Lung (tissue), 12 donors: Measurements from ENCODE around the gene PRPF6. TPM values are rescaled to one million over a fixed set of nuclear protein-coding genes. Genes with fewer than 3 reads are reported as not detected.

Source experiments
- ATAC-seq: fragments of 200-7000 bp; cut with Tn5 transposase; one replicate; pipeline ENCODE4 v1.9.1; 2020; ENCODE audit warnings: moderate number of reproducible peaks; ENCODE audit not compliant: insufficient read depth, low FRiP score
- DNase-seq, 3 donors: peaks; one replicate each; pipeline ENCODE4 v3.0.0-alpha.2; 2013 to 2017
- H3K27ac ChIP-seq, 2 donors: one replicate each; pipeline ENCODE4 v1.5.1; 2013; ENCODE audit warnings: mild to moderate bottlenecking in 2 of 2, moderate library complexity in 2 of 2, control low read depth in 1 of 2, inconsistent platforms in 1 of 2, low read depth in 1 of 2, low read length in 1 of 2
- H3K27me3 ChIP-seq, 3 donors: one replicate each; pipeline ENCODE4 v1.5.1; 2013; ENCODE audit warnings: low read length in 2 of 3; ENCODE audit not compliant: control insufficient read depth in 3 of 3, insufficient read depth in 3 of 3
- H3K36me3 ChIP-seq, 4 donors: one replicate each; pipeline ENCODE4 v1.5.1; 2013; ENCODE audit warnings: low read length in 4 of 4, mild to moderate bottlenecking in 1 of 4, moderate library complexity in 1 of 4; ENCODE audit not compliant: control insufficient read depth in 4 of 4, insufficient read depth in 4 of 4
- H3K4me1 ChIP-seq, 5 donors: one replicate each; pipeline ENCODE4 v1.5.1; 2013; ENCODE audit warnings: low read length in 5 of 5, mild to moderate bottlenecking in 2 of 5, moderate library complexity in 1 of 5; ENCODE audit not compliant: control insufficient read depth in 5 of 5, insufficient read depth in 5 of 5
- H3K4me3 ChIP-seq: one replicate; pipeline ENCODE4 v1.5.1; 2013; ENCODE audit warnings: mild to moderate bottlenecking, control low read depth, moderate library complexity
- H3K9ac ChIP-seq, 2 donors: one replicate each; pipeline ENCODE4 v1.5.1; 2013; ENCODE audit warnings: low read length in 2 of 2, control low read depth in 1 of 2; ENCODE audit not compliant: insufficient read depth in 1 of 2
- H3K9me3 ChIP-seq, 4 donors: one replicate each; pipeline ENCODE4 v1.5.1; 2013; ENCODE audit warnings: low read length in 3 of 4, mild to moderate bottlenecking in 1 of 4, moderate library complexity in 1 of 4; ENCODE audit not compliant: control insufficient read depth in 4 of 4, insufficient read depth in 3 of 4
- WGBS, 2 donors: extraction: QIAGEN DNeasy Blood & Tissue Kit; methylation state at CpG; one replicate each; pipeline ENCODE4 v1.1.7; 2013; 5-methylcytosine and 5-hydroxymethylcytosine counted together
- polyA plus RNA-seq, 2 donors: library from polyadenylated mRNA; stranded (reverse); fragments of 200-250 nt; gene quantifications; one replicate each; pipeline ENCODE4 v1.2.1, GENCODE V29; 2013
- total RNA-seq, 2 donors: library from RNA; depleted of rRNA in 1 of 2; stranded (reverse); fragments of >200 nt in 1 of 2; gene quantifications; one replicate each; pipeline ENCODE4 v1.2.1, GENCODE V29; 2014 to 2021
- TF ChIP-seq, protein P1 (sequence below): IDR thresholded peaks from 2 replicates; pipeline ENCODE4 v1.5.1; 2012; ENCODE audit warnings: mild to moderate bottlenecking; ENCODE audit errors: control extremely low read depth, extremely low read depth
- donor health status: control.
- donor health status: control.
- donor health status: Bipolar disorder and iron deficiency.
- donor health status: healthy.
- donor health status: DM: yes; HTN: yes; CAD: no.

PRPF6 gene
- total and polyA plus RNA-seq, 4 donors = 43.6 to 65.0 (median 54.2) TPM

DNA sequence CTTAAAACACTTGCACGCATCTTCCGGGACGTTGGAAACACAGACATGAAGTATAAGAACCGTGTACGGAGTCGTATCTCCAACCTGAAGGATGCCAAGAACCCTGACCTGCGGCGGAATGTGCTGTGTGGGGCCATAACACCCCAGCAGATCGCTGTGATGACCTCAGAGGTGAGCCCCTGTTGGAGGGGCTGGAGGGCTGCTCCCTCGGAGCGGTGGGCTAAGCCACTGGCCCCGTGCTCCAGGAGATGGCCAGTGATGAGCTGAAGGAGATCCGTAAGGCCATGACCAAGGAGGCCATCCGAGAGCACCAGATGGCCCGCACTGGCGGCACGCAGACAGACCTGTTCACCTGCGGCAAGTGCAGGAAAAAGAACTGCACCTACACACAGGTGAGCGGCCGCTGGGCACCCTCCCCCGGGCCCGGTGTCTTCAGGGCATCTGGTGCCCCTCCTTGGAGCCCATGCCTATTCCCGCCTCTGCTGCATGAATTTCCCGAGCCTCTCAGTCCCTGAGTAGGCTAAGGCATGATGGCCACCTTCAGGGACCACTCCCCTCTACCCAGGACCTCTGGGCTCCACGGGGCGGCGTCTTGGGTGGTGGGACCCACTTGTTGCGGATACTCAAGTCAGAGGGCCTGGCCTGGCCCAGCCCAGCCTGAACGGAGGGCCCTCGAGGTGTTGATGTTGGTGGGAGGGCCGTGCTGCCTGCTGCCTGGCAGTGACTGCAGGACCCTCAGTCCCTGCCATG lies 89.5 kb downstream of the PRPF6 start:
- no peak for DNase-seq
- Histone ChIP-seq H3K4me1 (peaks cover 0 to 5% (median 0%) of the 10 kb centered on the region in 5 donors), H3K4me3 (no peak overlapping the region), H3K27ac (no peak overlapping the region), H3K36me3 (peaks cover 0 to 35% (median 14%) of the 10 kb centered on the region in 4 donors), H3K9me3 (no peaks in the 10 kb centered on the region), H3K27me3 (no peaks in the 10 kb centered on the region), H3K9ac (no peak overlapping the region)
- WGBS, 2 donors = 94% methylated on average over 31 of the region's 31 CpGs
- TF ChIP-seq, protein P1, sequence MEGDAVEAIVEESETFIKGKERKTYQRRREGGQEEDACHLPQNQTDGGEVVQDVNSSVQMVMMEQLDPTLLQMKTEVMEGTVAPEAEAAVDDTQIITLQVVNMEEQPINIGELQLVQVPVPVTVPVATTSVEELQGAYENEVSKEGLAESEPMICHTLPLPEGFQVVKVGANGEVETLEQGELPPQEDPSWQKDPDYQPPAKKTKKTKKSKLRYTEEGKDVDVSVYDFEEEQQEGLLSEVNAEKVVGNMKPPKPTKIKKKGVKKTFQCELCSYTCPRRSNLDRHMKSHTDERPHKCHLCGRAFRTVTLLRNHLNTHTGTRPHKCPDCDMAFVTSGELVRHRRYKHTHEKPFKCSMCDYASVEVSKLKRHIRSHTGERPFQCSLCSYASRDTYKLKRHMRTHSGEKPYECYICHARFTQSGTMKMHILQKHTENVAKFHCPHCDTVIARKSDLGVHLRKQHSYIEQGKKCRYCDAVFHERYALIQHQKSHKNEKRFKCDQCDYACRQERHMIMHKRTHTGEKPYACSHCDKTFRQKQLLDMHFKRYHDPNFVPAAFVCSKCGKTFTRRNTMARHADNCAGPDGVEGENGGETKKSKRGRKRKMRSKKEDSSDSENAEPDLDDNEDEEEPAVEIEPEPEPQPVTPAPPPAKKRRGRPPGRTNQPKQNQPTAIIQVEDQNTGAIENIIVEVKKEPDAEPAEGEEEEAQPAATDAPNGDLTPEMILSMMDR = no peak
- no peak for ATAC-seq

DNA sequence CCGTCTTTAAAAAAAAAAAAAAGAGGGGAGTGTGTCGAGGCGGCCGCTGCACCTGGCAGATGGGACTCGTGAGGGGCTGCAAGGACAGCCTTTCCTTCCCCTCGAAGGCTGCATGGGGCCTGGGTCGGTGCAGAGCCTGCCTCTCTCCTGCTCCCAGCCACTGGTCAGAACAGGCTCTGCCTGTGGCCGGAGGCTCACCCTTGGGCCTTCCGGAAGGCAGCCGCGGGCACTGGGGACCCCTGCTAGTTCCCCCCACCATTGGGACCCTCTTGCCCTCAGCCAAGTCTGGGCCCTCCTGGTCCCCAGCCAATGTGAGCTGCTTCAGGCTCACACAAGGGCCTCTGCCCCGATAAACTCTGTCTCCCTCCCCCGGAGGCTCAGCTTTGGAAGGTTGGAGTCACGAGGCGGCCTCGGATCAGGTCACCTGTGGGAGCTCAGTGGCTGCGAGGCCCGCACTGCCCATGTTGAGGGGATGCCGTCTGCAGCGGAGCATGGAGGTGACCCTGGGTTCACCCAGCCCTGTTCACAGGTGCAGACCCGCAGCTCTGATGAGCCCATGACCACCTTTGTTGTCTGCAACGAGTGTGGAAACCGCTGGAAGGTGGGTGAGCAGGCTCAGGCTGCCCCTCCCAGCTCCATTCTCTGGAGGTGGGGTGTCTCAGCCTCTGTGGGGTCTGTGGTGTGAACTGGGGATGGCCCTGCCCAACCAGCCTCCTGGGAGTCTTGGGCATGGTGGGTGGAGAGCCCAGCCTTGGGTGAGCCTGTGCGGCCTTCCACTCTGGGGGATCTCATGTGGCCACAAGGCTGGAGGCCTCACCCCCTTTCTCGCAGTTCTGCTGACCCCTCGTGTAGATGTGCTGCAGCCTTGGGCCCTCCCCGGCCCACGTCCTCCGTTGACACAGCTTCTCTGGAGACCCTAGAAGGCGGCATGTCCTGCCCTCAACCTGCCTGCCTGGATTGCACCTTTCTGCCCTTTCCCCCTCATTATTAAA lies 90.7 kb downstream of the PRPF6 start:
- WGBS, 2 donors = 87 to 88% methylated on average over 29 to 30 of the region's 30 CpGs
- no peak overlapping the region for H3K9ac ChIP-seq

DNA sequence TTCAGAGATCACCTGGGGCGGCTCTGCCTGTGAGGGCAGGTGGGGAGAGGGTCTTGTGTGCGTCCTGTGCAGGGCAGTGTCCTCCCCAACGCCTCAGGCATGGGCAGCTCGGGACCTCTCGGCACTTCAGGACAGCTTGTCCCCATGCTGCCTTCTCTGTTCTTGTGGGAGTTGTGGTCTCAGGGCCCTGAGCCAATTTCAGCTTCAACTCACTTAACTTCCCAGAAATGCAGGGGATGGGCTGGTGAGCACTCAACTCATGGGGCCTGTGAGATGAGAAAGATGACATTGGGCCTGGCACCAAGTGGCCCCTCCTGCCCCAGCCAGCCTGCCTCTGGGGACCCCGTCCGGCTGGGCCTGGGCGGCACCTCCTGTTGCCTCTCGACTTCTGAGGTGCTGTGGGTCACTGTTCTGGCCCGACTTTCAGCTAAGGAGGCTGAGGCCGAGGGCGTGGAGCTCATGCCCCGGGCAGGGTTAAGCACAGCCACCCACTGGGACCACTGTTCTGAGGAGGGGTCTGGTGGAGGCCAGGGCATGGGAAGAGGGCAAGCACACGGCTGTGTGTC lies 91.6 kb downstream of the PRPF6 start:
- Histone ChIP-seq H3K27me3 (no peaks in the 10 kb centered on the region), H3K9ac (no peak overlapping the region), H3K27ac (no peak overlapping the region), H3K4me3 (no peak overlapping the region), H3K9me3 (no peaks in the 10 kb centered on the region), H3K36me3 (peaks cover 0 to 40% (median 14%) of the 10 kb centered on the region in 4 donors), H3K4me1 (peaks cover 0 to 5% (median 0%) of the 10 kb centered on the region in 5 donors)
- ATAC-seq (no peak), DNase-seq (no peak)
- TF ChIP-seq, protein P1 = no peak
- 78 to 85% methylated on average over 14 of the region's 14 CpGs for WGBS, 2 donors

More for the DNA sequence above, 90.7 kb downstream of the PRPF6 start:
- no peak overlapping the region for H3K27ac ChIP-seq
- no peaks in the 10 kb centered on the region for H3K27me3 ChIP-seq
- no peaks in the 10 kb centered on the region for H3K9me3 ChIP-seq
- H3K4me1 ChIP-seq = peaks cover 0 to 5% (median 0%) of the 10 kb centered on the region in 5 donors
- H3K4me3 ChIP-seq = no peak overlapping the region
- H3K36me3 ChIP-seq = peaks cover 0 to 40% (median 14%) of the 10 kb centered on the region in 4 donors
- no peak for ATAC-seq
- DNase-seq = no peak
- TF ChIP-seq, protein P1 = no peak
